Left lung (tissue), 10 donors: Measurements from ENCODE around the gene ESR1. TPM values are rescaled to one million over a fixed set of nuclear protein-coding genes. Genes with fewer than 3 reads are reported as not detected.
A peak's percentile ranks its signal among the peaks of the same experiment; 100 is the strongest.

Experiments used
- ATAC-seq: fragments of 200-7000 bp; cut with Tn5 transposase; one replicate; pipeline ENCODE4 v1.9.1; 2020; ENCODE audit warnings: moderate library complexity
- DNase-seq, 4 donors: peaks; one replicate each; pipeline ENCODE4 v3.0.0-alpha.2; 2013 to 2020
- H3K27ac ChIP-seq, 2 donors: fragments of 200-600 bp; sonication (generic) in 1 of 2; one replicate each; pipeline versions ENCODE4 v1.5.0 to v1.8.0; 2020 to 2021
- H3K27me3 ChIP-seq, 2 donors: fragments of 200-600 bp; sonication (generic) in 1 of 2; one replicate each; pipeline versions ENCODE4 v1.5.0 to v1.8.0; 2020 to 2021
- H3K36me3 ChIP-seq, 2 donors: fragments of 200-600 bp; sonication (generic) in 1 of 2; one replicate each; pipeline versions ENCODE4 v1.5.0 to v1.8.0; 2020 to 2021
- H3K4me1 ChIP-seq, 2 donors: fragments of 200-600 bp; one replicate each; pipeline ENCODE4 v1.8.0; 2021
- H3K4me3 ChIP-seq, 2 donors: fragments of 200-600 bp; sonication (generic) in 1 of 2; one replicate each; pipeline versions ENCODE4 v1.5.0 to v1.8.0; 2020 to 2021; ENCODE audit warnings: mild to moderate bottlenecking in 1 of 2
- H3K9me3 ChIP-seq, 2 donors: fragments of 200-600 bp; sonication (generic) in 1 of 2; one replicate each; pipeline versions ENCODE4 v1.5.0 to v1.8.0; 2020 to 2021
- intact Hi-C, 2 donors: fragments of 100-400 bp; cut with DNase I; formaldehyde crosslinking; loops; one replicate each; pipeline versions ENCODE4 v1.11.2 to v1.14.2; 2022
- polyA plus RNA-seq, 6 donors: library from polyadenylated mRNA; unstranded; fragments of 120-200 nt; gene quantifications; one replicate each; pipeline ENCODE4 v1.2.1, GENCODE V29; 2013; ENCODE audit not compliant: insufficient read length in 6 of 6
- total RNA-seq, 2 donors: library from RNA; stranded (reverse); fragmentation: NEBNext Ultra II Directional; extraction: Animal tissue kit (Norgen Biotek cat#: 25700); gene quantifications; one replicate each; pipeline ENCODE4 v1.2.1, GENCODE V29; 2021
- TF ChIP-seq, protein P1 (sequence below), 2 donors: fragments of 200-600 bp; sonication (generic) in 1 of 2; IDR thresholded peaks; one replicate each; pipeline versions ENCODE4 v1.5.0 to v1.8.0; 2021; ENCODE audit warnings: antibody characterized with exemption in 2 of 2
- donor health status: DM: no; HTN: yes; CAD: no.
- donor health status: DM: no; HTN: no; CAD: no.

ESR1 gene
- total and polyA plus RNA-seq, 8 donors, result 0.91 to 2.7 (median 1.7) TPM

GRCh38 chr6:152112491-152113261 is 305.2 kb downstream of the ESR1 start:
- DNase-seq, result peak in 2 of 4 donors; percentile 70 to 80
- Histone ChIP-seq H3K36me3 (no peaks in the 10 kb centered on the region), H3K9me3 (no peaks in the 10 kb centered on the region), H3K27me3 (no peaks in the 10 kb centered on the region), H3K4me3 (no peak overlapping the region), H3K4me1 (peaks cover 0 to 20% of the 10 kb centered on the region in 2 donors), H3K27ac (peak overlapping the region in 1 of 2 donors; percentile 33)
- TF ChIP-seq, protein P1, sequence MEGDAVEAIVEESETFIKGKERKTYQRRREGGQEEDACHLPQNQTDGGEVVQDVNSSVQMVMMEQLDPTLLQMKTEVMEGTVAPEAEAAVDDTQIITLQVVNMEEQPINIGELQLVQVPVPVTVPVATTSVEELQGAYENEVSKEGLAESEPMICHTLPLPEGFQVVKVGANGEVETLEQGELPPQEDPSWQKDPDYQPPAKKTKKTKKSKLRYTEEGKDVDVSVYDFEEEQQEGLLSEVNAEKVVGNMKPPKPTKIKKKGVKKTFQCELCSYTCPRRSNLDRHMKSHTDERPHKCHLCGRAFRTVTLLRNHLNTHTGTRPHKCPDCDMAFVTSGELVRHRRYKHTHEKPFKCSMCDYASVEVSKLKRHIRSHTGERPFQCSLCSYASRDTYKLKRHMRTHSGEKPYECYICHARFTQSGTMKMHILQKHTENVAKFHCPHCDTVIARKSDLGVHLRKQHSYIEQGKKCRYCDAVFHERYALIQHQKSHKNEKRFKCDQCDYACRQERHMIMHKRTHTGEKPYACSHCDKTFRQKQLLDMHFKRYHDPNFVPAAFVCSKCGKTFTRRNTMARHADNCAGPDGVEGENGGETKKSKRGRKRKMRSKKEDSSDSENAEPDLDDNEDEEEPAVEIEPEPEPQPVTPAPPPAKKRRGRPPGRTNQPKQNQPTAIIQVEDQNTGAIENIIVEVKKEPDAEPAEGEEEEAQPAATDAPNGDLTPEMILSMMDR (IDR thresholded peaks at IDR 0.05), result no peak
- intact Hi-C loops, result no loop called here
- ATAC-seq, result peak; percentile 59

- no peak overlapping the region for H3K4me3 ChIP-seq
- peaks cover 0 to 39% of the 10 kb centered on the region in 2 donors for H3K36me3 ChIP-seq
- TF ChIP-seq, protein P1 (IDR thresholded peaks at IDR 0.05), result no peak
- H3K27me3 ChIP-seq, result no peaks in the 10 kb centered on the region
- ATAC-seq, result no peak
- no peaks in the 10 kb centered on the region for H3K9me3 ChIP-seq
- intact Hi-C loops, result no loop called here
- no peak overlapping the region for H3K27ac ChIP-seq
- H3K4me1 ChIP-seq, result peaks cover 0 to 6% of the 10 kb centered on the region in 2 donors
- no peak for DNase-seq
These were observed 310.0 kb downstream of the ESR1 start for GRCh38 chr6:152117156-152118133.

DNA sequence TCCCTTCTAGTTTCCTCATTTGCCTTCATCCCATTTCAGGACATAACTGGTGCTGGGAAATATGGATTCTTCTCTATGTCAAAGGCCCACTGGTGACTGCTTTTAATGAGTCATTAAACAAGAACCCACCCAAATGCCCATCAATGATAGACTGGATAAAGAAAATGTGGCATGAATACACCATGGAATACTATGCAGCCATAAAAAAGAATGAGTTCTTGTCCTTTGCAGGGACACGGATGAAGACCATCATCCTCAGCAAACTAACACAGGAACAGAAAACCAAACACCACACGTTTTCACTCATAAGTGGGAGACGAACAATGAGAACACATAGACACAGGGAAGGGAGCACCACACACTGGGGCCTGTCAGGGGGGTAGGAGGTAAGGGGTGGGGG is 310.7 kb downstream of the ESR1 start:
- intact Hi-C loops, result no loop called here
- H3K9me3 ChIP-seq, result no peaks in the 10 kb centered on the region

GRCh38 chr6:152118678-152119077 is 311.2 kb downstream of the ESR1 start:
- intact Hi-C loops, result no loop called here
- H3K27ac ChIP-seq, result no peak overlapping the region
- no peak for DNase-seq

More for the DNA sequence above, 310.7 kb downstream of the ESR1 start:
- no peak for ATAC-seq
- DNase-seq, result no peak
- Histone ChIP-seq H3K27me3 (no peaks in the 10 kb centered on the region), H3K4me3 (no peak overlapping the region), H3K27ac (no peak overlapping the region), H3K4me1 (no peaks in the 10 kb centered on the region), H3K36me3 (peaks cover 0 to 47% of the 10 kb centered on the region in 2 donors)
- TF ChIP-seq, protein P1 (IDR thresholded peaks at IDR 0.05), result no peak

More at GRCh38 chr6:152118678-152119077, 311.2 kb downstream of the ESR1 start:
- H3K4me3 ChIP-seq, result no peak overlapping the region
- no peaks in the 10 kb centered on the region for H3K4me1 ChIP-seq
- H3K36me3 ChIP-seq, result peaks cover 0 to 52% of the 10 kb centered on the region in 2 donors
- no peak for ATAC-seq
- H3K9me3 ChIP-seq, result no peaks in the 10 kb centered on the region
- TF ChIP-seq, protein P1 (IDR thresholded peaks at IDR 0.05), result no peak
- no peaks in the 10 kb centered on the region for H3K27me3 ChIP-seq
